GM23338 (cell line): Measurements from ENCODE around the gene VAT1. TPM values are rescaled to one million over a fixed set of nuclear protein-coding genes. Genes with fewer than 3 reads are reported as not detected.
A peak's percentile ranks its signal among the peaks of the same experiment; 100 is the strongest.

Source experiments
- ATAC-seq: fragments of 200-7000 bp; cut with Tn5 transposase; 3 replicates; pipeline ENCODE4 v1.9.1; 2020
- DNase-seq: peaks from one replicate; pipeline ENCODE4 v3.0.0-alpha.2; 2015; ENCODE audit warnings: low spot score
- H2AFZ ChIP-seq: fragments of 200-600 bp; sonication (generic); 2 replicates; pipeline ENCODE4 v1.8.0; 2016; ENCODE audit warnings: antibody characterized with exemption, mild to moderate bottlenecking, moderate library complexity
- H3F3A ChIP-seq: fragments of 200-600 bp; sonication (generic); replicated peaks from 2 replicates; pipeline ENCODE4 v1.8.0; 2017; ENCODE audit warnings: antibody characterized with exemption, mixed run types, low read depth
- H3K27ac ChIP-seq: fragments of 200-600 bp; sonication (generic); 2 replicates; pipeline ENCODE4 v1.6.1; 2016; ENCODE audit warnings: low read depth
- H3K27me3 ChIP-seq: fragments of 200-600 bp; sonication (generic); 2 replicates; pipeline ENCODE4 v1.8.0; 2016; ENCODE audit warnings: mild to moderate bottlenecking, mixed run types, moderate library complexity; ENCODE audit not compliant: insufficient read depth
- H3K36me3 ChIP-seq: fragments of 200-600 bp; sonication (generic); 2 replicates; pipeline ENCODE4 v1.8.0; 2016; ENCODE audit warnings: mild to moderate bottlenecking; ENCODE audit not compliant: insufficient read depth
- H3K4me1 ChIP-seq: fragments of 200-600 bp; sonication (generic); 2 replicates; pipeline ENCODE4 v1.8.0; 2016; ENCODE audit warnings: mild to moderate bottlenecking, moderate library complexity; ENCODE audit not compliant: insufficient read depth
- H3K4me2 ChIP-seq: fragments of 200-600 bp; sonication (generic); 2 replicates; pipeline ENCODE4 v1.7.1; 2017; ENCODE audit warnings: mixed run types
- H3K4me3 ChIP-seq: fragments of 200-600 bp; sonication (generic); 2 replicates; pipeline ENCODE4 v1.6.1; 2016; ENCODE audit warnings: mixed run types
- H3K79me2 ChIP-seq: fragments of 200-600 bp; sonication (generic); replicated peaks from 2 replicates; pipeline ENCODE4 v1.8.0; 2017; ENCODE audit warnings: mild to moderate bottlenecking; ENCODE audit not compliant: insufficient read depth
- H3K9me2 ChIP-seq: fragments of 200-600 bp; sonication (generic); 2 replicates; pipeline ENCODE4 v1.8.0; 2017; ENCODE audit not compliant: insufficient read depth
- H4K20me1 ChIP-seq: fragments of 200-600 bp; sonication (generic); replicated peaks from 2 replicates; pipeline ENCODE4 v1.8.0; 2017; ENCODE audit warnings: mild to moderate bottlenecking; ENCODE audit not compliant: insufficient read depth
- H3K27ac Mint-ChIP-seq: 2 replicates; pipeline ENCODE4 v1.8.0; 2020; ENCODE audit warnings: inconsistent platforms, mild to moderate bottlenecking, moderate library complexity, mixed read lengths
- H3K27me3 Mint-ChIP-seq: 3 replicates; pipeline ENCODE4 v1.8.0; 2022; ENCODE audit warnings: low read depth, mild to moderate bottlenecking, moderate library complexity, mixed read lengths, inconsistent platforms; ENCODE audit not compliant: insufficient read depth, poor library complexity
- H3K36me3 Mint-ChIP-seq: 3 replicates; pipeline ENCODE4 v1.8.0; 2021; ENCODE audit warnings: low read depth, mild to moderate bottlenecking, inconsistent platforms, moderate library complexity, mixed read lengths
- H3K4me1 Mint-ChIP-seq: 3 replicates; pipeline ENCODE4 v1.8.0; 2020; ENCODE audit warnings: mild to moderate bottlenecking, inconsistent platforms, mixed read lengths
- H3K4me3 Mint-ChIP-seq: 3 replicates; pipeline ENCODE4 v1.8.0; 2021; ENCODE audit warnings: moderate library complexity, mild to moderate bottlenecking, inconsistent platforms, mixed read lengths
- H3K9me3 Mint-ChIP-seq: 3 replicates; pipeline ENCODE4 v1.8.0; 2020; ENCODE audit warnings: moderate library complexity, mild to moderate bottlenecking, inconsistent platforms, mixed read lengths
- EZH2 ChIP-seq: fragments of 200-600 bp; sonication (generic); IDR thresholded peaks from one replicate; pipeline ENCODE4 v1.8.0; 2017; ENCODE audit warnings: antibody characterized with exemption, mild to moderate bottlenecking, low read depth; ENCODE audit not compliant: unreplicated experiment
- EZH2phosphoT487 ChIP-seq: fragments of 200-600 bp; sonication (generic); IDR thresholded peaks from one replicate; pipeline ENCODE4 v1.8.1; 2018; ENCODE audit warnings: antibody characterized with exemption; ENCODE audit not compliant: unreplicated experiment
- JUNB ChIP-seq: IDR thresholded peaks from one replicate; pipeline ENCODE4 v1.6.1; 2016; ENCODE audit warnings: antibody characterized with exemption; ENCODE audit not compliant: unreplicated experiment
- STAT1 ChIP-seq: IDR thresholded peaks from one replicate; pipeline ENCODE4 v1.6.1; 2016; ENCODE audit warnings: antibody characterized with exemption; ENCODE audit not compliant: unreplicated experiment
- ZNF114 ChIP-seq: fragments of 250-450 bp; sonication (Bioruptor Pico); IDR thresholded peaks from 2 replicates; pipeline ENCODE4 v1.5.0; 2020; ENCODE audit warnings: mild to moderate bottlenecking, moderate library complexity
- ZNF331 ChIP-seq: fragments of 250-450 bp; sonication (Bioruptor Pico); IDR thresholded peaks from 2 replicates; pipeline ENCODE4 v1.5.0; 2020; ENCODE audit warnings: low read depth, mild to moderate bottlenecking, moderate library complexity
- polyA plus RNA-seq: library from polyadenylated mRNA; unstranded; fragments of >200 nt; fragmentation: Nextera tagmentation; extraction: Ambion mirVana; gene quantifications from 2 replicates; pipeline ENCODE4 v1.2.1, GENCODE V29; 2016
- total RNA-seq: library from RNA; depleted of rRNA; stranded (reverse); fragments of >200 nt; shearing (Covaris generic); gene quantifications from 2 replicates; pipeline ENCODE4 v1.2.3, GENCODE V29; 2014
- TF ChIP-seq, protein P1 (sequence below): fragments of 250-450 bp; sonication (Bioruptor Pico); IDR thresholded peaks from 2 replicates; pipeline ENCODE4 v1.5.0; 2020; ENCODE audit warnings: mild to moderate bottlenecking, moderate library complexity
- TF ChIP-seq, protein P2 (sequence below), 2 experiments: fragments of 200-600 bp in 1 of 2; sonication (generic) in 1 of 2; conservative IDR thresholded peaks; 2 replicates each; pipeline versions ENCODE4 v1.5.1 to v1.6.1; 2016 to 2017; ENCODE audit warnings: antibody characterized with exemption in 2 of 2, low read depth in 2 of 2, mild to moderate bottlenecking in 2 of 2, moderate library complexity in 1 of 2

Gene VAT1
- total and polyA plus RNA-seq, 2 experiments from 2014 or later = 233 to 300 TPM

DNA sequence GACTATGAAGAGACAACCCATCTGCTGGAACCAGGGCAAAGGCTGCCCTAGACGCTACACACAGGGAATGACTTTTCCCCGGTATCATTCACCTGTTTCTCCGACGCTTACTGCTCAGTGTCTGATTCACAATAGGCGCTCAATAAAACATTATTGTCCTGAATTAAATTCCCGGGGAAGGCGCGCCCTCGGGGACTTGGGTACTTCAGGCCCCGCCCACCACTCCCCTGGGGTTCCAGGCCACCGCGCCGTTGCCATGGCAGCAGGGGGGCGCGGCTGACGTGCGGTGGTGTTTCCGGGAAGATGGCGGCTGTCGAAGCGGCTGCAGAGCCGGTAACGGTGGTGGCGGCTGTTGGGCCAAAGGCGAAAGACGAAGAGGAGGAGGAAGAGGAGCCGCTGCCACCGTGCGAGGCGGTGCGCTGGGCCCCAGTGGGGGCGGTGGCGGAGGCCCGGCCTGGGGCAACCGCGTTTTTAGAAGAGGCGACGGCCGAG lies 41.9 kb downstream of the VAT1 start, which contains the start of gene RUNDC1 (continued):
- TF ChIP-seq, protein P1, sequence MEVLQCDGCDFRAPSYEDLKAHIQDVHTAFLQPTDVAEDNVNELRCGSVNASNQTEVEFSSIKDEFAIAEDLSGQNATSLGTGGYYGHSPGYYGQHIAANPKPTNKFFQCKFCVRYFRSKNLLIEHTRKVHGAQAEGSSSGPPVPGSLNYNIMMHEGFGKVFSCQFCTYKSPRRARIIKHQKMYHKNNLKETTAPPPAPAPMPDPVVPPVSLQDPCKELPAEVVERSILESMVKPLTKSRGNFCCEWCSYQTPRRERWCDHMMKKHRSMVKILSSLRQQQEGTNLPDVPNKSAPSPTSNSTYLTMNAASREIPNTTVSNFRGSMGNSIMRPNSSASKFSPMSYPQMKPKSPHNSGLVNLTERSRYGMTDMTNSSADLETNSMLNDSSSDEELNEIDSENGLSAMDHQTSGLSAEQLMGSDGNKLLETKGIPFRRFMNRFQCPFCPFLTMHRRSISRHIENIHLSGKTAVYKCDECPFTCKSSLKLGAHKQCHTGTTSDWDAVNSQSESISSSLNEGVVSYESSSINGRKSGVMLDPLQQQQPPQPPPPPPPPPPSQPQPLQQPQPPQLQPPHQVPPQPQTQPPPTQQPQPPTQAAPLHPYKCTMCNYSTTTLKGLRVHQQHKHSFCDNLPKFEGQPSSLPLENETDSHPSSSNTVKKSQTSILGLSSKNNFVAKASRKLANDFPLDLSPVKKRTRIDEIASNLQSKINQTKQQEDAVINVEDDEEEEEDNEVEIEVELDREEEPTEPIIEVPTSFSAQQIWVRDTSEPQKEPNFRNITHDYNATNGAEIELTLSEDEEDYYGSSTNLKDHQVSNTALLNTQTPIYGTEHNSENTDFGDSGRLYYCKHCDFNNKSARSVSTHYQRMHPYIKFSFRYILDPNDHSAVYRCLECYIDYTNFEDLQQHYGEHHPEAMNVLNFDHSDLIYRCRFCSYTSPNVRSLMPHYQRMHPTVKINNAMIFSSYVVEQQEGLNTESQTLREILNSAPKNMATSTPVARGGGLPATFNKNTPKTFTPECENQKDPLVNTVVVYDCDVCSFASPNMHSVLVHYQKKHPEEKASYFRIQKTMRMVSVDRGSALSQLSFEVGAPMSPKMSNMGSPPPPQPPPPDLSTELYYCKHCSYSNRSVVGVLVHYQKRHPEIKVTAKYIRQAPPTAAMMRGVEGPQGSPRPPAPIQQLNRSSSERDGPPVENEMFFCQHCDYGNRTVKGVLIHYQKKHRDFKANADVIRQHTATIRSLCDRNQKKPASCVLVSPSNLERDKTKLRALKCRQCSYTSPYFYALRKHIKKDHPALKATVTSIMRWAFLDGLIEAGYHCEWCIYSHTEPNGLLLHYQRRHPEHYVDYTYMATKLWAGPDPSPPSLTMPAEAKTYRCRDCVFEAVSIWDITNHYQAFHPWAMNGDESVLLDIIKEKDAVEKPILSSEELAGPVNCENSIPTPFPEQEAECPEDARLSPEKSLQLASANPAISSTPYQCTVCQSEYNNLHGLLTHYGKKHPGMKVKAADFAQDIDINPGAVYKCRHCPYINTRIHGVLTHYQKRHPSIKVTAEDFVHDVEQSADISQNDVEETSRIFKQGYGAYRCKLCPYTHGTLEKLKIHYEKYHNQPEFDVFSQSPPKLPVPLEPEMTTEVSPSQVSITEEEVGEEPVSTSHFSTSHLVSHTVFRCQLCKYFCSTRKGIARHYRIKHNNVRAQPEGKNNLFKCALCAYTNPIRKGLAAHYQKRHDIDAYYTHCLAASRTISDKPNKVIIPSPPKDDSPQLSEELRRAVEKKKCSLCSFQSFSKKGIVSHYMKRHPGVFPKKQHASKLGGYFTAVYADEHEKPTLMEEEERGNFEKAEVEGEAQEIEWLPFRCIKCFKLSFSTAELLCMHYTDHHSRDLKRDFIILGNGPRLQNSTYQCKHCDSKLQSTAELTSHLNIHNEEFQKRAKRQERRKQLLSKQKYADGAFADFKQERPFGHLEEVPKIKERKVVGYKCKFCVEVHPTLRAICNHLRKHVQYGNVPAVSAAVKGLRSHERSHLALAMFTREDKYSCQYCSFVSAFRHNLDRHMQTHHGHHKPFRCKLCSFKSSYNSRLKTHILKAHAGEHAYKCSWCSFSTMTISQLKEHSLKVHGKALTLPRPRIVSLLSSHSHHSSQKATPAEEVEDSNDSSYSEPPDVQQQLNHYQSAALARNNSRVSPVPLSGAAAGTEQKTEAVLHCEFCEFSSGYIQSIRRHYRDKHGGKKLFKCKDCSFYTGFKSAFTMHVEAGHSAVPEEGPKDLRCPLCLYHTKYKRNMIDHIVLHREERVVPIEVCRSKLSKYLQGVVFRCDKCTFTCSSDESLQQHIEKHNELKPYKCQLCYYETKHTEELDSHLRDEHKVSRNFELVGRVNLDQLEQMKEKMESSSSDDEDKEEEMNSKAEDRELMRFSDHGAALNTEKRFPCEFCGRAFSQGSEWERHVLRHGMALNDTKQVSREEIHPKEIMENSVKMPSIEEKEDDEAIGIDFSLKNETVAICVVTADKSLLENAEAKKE (CRISPR knock-in tag) = no peak
- TF ChIP-seq STAT1 = no peak
- TF ChIP-seq, protein P2, sequence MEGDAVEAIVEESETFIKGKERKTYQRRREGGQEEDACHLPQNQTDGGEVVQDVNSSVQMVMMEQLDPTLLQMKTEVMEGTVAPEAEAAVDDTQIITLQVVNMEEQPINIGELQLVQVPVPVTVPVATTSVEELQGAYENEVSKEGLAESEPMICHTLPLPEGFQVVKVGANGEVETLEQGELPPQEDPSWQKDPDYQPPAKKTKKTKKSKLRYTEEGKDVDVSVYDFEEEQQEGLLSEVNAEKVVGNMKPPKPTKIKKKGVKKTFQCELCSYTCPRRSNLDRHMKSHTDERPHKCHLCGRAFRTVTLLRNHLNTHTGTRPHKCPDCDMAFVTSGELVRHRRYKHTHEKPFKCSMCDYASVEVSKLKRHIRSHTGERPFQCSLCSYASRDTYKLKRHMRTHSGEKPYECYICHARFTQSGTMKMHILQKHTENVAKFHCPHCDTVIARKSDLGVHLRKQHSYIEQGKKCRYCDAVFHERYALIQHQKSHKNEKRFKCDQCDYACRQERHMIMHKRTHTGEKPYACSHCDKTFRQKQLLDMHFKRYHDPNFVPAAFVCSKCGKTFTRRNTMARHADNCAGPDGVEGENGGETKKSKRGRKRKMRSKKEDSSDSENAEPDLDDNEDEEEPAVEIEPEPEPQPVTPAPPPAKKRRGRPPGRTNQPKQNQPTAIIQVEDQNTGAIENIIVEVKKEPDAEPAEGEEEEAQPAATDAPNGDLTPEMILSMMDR (conservative IDR thresholded peaks at IDR 0.05; ENCODE audit: low read depth in 2 of 2) = no peak

GRCh38 chr17:42979511-42980273 lies 42.5 kb downstream of the VAT1 start, which contains the start of gene PTGES3L:
Gene PTGES3L (minus strand): TSS chr17:42980080. CDS start chr17:42980053, 27 bp downstream.
- Mint-ChIP-seq H3K36me3 (peaks cover 6% of the 10 kb centered on the region; the same call in 2 of the 3 replicates), H3K4me3 (peak within 1 kb of the TSS; percentile 96), H3K27ac (peak within 1 kb of the TSS; percentile 95), H3K9me3 (no peaks in the 10 kb centered on the region; the same call in 2 of the 3 replicates), H3K27me3 (peaks cover 18% of the 10 kb centered on the region), H3K4me1 (peaks cover 17% of the 10 kb centered on the region)
- Histone ChIP-seq H3K4me3 (peak within 1 kb of the TSS; percentile 92), H4K20me1 (0 out of 2 replicates have a peak, but pooled peaks cover 4% of the 10 kb centered on the region), H2AFZ (peak within 1 kb of the TSS; percentile 100), H3F3A (peaks cover 9% of the 10 kb centered on the region; the same call in 1 of the 2 replicates), H3K9me2 (no peaks in the 10 kb centered on the region), H3K79me2 (peaks cover 33% of the 10 kb centered on the region), H3K4me2 (peak within 1 kb of the TSS; percentile 96), H3K36me3 (no peaks in the 10 kb centered on the region), H3K27ac (peak within 1 kb of the TSS; percentile 96), H3K4me1 (peaks cover 16% of the 10 kb centered on the region), H3K27me3 (no peaks in the 10 kb centered on the region)
- ATAC-seq (peak; percentile 78), DNase-seq (peak; percentile 84)
- TF ChIP-seq, protein P2 (conservative IDR thresholded peaks at IDR 0.05; ENCODE audit: low read depth in 2 of 2) = no peak
- TF ChIP-seq ZNF331 (no peak), EZH2 (no peak), JUNB (no peak), EZH2phosphoT487 (no peak), STAT1 (no peak), ZNF114 (CRISPR knock-in tag) (no peak)
